Measurements from ENCODE around the gene PTK7.
A peak's percentile ranks its signal among the peaks of the same experiment; 100 is the strongest.

PTK7 gene

GRCh38 chr6:43181942-43182860 is 106.1 kb downstream of the PTK7 start, which contains the start of gene CUL9:
CUL9 (plus strand) TSS chr6:43182196; CDS start chr6:43184311, 2,115 bp downstream.
- Mint-ChIP-seq H3K36me3 (peaks cover 50% of the 10 kb centered on the region), H3K9me3 (no peaks in the 10 kb centered on the region), H3K27me3 (no peaks in the 10 kb centered on the region), H3K27ac (peak within 1 kb of the TSS; percentile 84), H3K4me1 (peaks cover 53% of the 10 kb centered on the region), H3K4me3 (peak within 1 kb of the TSS; percentile 99)
- peak; percentile 99 for ATAC-seq

- Mint-ChIP-seq H3K4me3 (peak overlapping the region; percentile 99), H3K9me3 (no peaks in the 10 kb centered on the region), H3K27ac (peak overlapping the region; percentile 84), H3K36me3 (peaks cover 46% of the 10 kb centered on the region), H3K4me1 (peaks cover 53% of the 10 kb centered on the region), H3K27me3 (no peaks in the 10 kb centered on the region)
- no peak for ATAC-seq
Observed at GRCh38 chr6:43183441-43183840, 107.3 kb downstream of the PTK7 start.

GRCh38 chr6:43184268-43184985 is 108.3 kb downstream of the PTK7 start:
- Mint-ChIP-seq H3K36me3 (peaks cover 43% of the 10 kb centered on the region), H3K27me3 (no peaks in the 10 kb centered on the region), H3K27ac (peak overlapping the region; percentile 40), H3K4me3 (peak overlapping the region; percentile 9), H3K9me3 (no peaks in the 10 kb centered on the region), H3K4me1 (peaks cover 53% of the 10 kb centered on the region)
- no peak for ATAC-seq

- Mint-ChIP-seq H3K4me3 (no peak overlapping the region), H3K27me3 (no peaks in the 10 kb centered on the region), H3K36me3 (peaks cover 40% of the 10 kb centered on the region), H3K4me1 (peaks cover 59% of the 10 kb centered on the region), H3K27ac (no peak overlapping the region), H3K9me3 (no peaks in the 10 kb centered on the region)
- no peak for ATAC-seq
Observed at GRCh38 chr6:43185391-43185985, 109.4 kb downstream of the PTK7 start.

- Mint-ChIP-seq H3K27me3 (no peaks in the 10 kb centered on the region), H3K4me1 (peaks cover 61% of the 10 kb centered on the region), H3K27ac (no peak overlapping the region)
Observed at GRCh38 chr6:43186019-43186418, 109.9 kb downstream of the PTK7 start.

GRCh38 chr6:43186706-43187105 is 110.6 kb downstream of the PTK7 start:
- no peak overlapping the region for H3K27ac Mint-ChIP-seq
- H3K4me1 Mint-ChIP-seq: peaks cover 54% of the 10 kb centered on the region
- no peak overlapping the region for H3K4me3 Mint-ChIP-seq
- no peaks in the 10 kb centered on the region for H3K9me3 Mint-ChIP-seq
- no peaks in the 10 kb centered on the region for H3K27me3 Mint-ChIP-seq
- no peak for ATAC-seq
- peaks cover 46% of the 10 kb centered on the region for H3K36me3 Mint-ChIP-seq

More at GRCh38 chr6:43186019-43186418, 109.9 kb downstream of the PTK7 start:
- Mint-ChIP-seq H3K4me3 (no peak overlapping the region), H3K36me3 (peaks cover 45% of the 10 kb centered on the region), H3K9me3 (no peaks in the 10 kb centered on the region)
- no peak for ATAC-seq

GRCh38 chr6:43187821-43188220 is 111.7 kb downstream of the PTK7 start:
- peaks cover 51% of the 10 kb centered on the region for H3K36me3 Mint-ChIP-seq
- H3K27ac Mint-ChIP-seq: no peak overlapping the region
- no peak for ATAC-seq
- H3K27me3 Mint-ChIP-seq: no peaks in the 10 kb centered on the region
- H3K9me3 Mint-ChIP-seq: no peaks in the 10 kb centered on the region
- no peak overlapping the region for H3K4me3 Mint-ChIP-seq
- peaks cover 51% of the 10 kb centered on the region for H3K4me1 Mint-ChIP-seq

- Mint-ChIP-seq H3K4me3 (no peak overlapping the region), H3K4me1 (peaks cover 45% of the 10 kb centered on the region), H3K27ac (no peak overlapping the region), H3K27me3 (no peaks in the 10 kb centered on the region), H3K9me3 (no peaks in the 10 kb centered on the region), H3K36me3 (peaks cover 57% of the 10 kb centered on the region)
- no peak for ATAC-seq
Observed at GRCh38 chr6:43188426-43188825, 112.3 kb downstream of the PTK7 start.

GRCh38 chr6:43189776-43190304 is 113.7 kb downstream of the PTK7 start:
- H3K36me3 Mint-ChIP-seq: peaks cover 58% of the 10 kb centered on the region
- H3K9me3 Mint-ChIP-seq: no peaks in the 10 kb centered on the region

GRCh38 chr6:43192911-43193310 is 116.8 kb downstream of the PTK7 start:
- Mint-ChIP-seq H3K9me3 (no peaks in the 10 kb centered on the region), H3K4me1 (peaks cover 15% of the 10 kb centered on the region), H3K27ac (no peak overlapping the region), H3K27me3 (no peaks in the 10 kb centered on the region), H3K4me3 (no peak overlapping the region), H3K36me3 (peaks cover 55% of the 10 kb centered on the region)
- ATAC-seq: no peak

More at GRCh38 chr6:43189776-43190304, 113.7 kb downstream of the PTK7 start:
- Mint-ChIP-seq H3K4me3 (no peak overlapping the region), H3K27me3 (no peaks in the 10 kb centered on the region), H3K27ac (no peak overlapping the region), H3K4me1 (peaks cover 31% of the 10 kb centered on the region)
- no peak for ATAC-seq

GRCh38 chr6:43193929-43194328 is 117.8 kb downstream of the PTK7 start:
- H3K9me3 Mint-ChIP-seq: no peaks in the 10 kb centered on the region

GRCh38 chr6:43196337-43196736 is 120.2 kb downstream of the PTK7 start:
- no peak overlapping the region for H3K27ac Mint-ChIP-seq

More at GRCh38 chr6:43193929-43194328, 117.8 kb downstream of the PTK7 start:
- H3K4me3 Mint-ChIP-seq: no peak overlapping the region
- peaks cover 48% of the 10 kb centered on the region for H3K36me3 Mint-ChIP-seq
- ATAC-seq: no peak
- H3K27ac Mint-ChIP-seq: no peak overlapping the region
- H3K4me1 Mint-ChIP-seq: peaks cover 15% of the 10 kb centered on the region
- H3K27me3 Mint-ChIP-seq: no peaks in the 10 kb centered on the region

GRCh38 chr6:43199912-43200311 is 123.8 kb downstream of the PTK7 start:
- no peaks in the 10 kb centered on the region for H3K4me1 Mint-ChIP-seq
- H3K9me3 Mint-ChIP-seq: no peaks in the 10 kb centered on the region
- H3K36me3 Mint-ChIP-seq: peaks cover 66% of the 10 kb centered on the region
- H3K27me3 Mint-ChIP-seq: no peaks in the 10 kb centered on the region
- no peak overlapping the region for H3K27ac Mint-ChIP-seq
- H3K4me3 Mint-ChIP-seq: no peak overlapping the region
- ATAC-seq: no peak

More at GRCh38 chr6:43196337-43196736, 120.2 kb downstream of the PTK7 start:
- peaks cover 60% of the 10 kb centered on the region for H3K36me3 Mint-ChIP-seq
- no peaks in the 10 kb centered on the region for H3K9me3 Mint-ChIP-seq
- ATAC-seq: no peak
- no peaks in the 10 kb centered on the region for H3K27me3 Mint-ChIP-seq
- H3K4me3 Mint-ChIP-seq: no peak overlapping the region
- peaks cover 4% of the 10 kb centered on the region for H3K4me1 Mint-ChIP-seq

GRCh38 chr6:43200541-43200940 is 124.4 kb downstream of the PTK7 start:
- Mint-ChIP-seq H3K4me3 (no peak overlapping the region), H3K27ac (peak overlapping the region; percentile 1), H3K9me3 (no peaks in the 10 kb centered on the region), H3K36me3 (peaks cover 67% of the 10 kb centered on the region), H3K4me1 (no peaks in the 10 kb centered on the region), H3K27me3 (no peaks in the 10 kb centered on the region)
- no peak for ATAC-seq

GRCh38 chr6:43202451-43202850 is 126.3 kb downstream of the PTK7 start:
- Mint-ChIP-seq H3K9me3 (no peaks in the 10 kb centered on the region), H3K4me1 (no peaks in the 10 kb centered on the region), H3K27ac (no peak overlapping the region), H3K27me3 (no peaks in the 10 kb centered on the region), H3K4me3 (no peak overlapping the region), H3K36me3 (peaks cover 63% of the 10 kb centered on the region)
- ATAC-seq: no peak
